Measurements from ENCODE around the gene ATP9B.

DNA sequence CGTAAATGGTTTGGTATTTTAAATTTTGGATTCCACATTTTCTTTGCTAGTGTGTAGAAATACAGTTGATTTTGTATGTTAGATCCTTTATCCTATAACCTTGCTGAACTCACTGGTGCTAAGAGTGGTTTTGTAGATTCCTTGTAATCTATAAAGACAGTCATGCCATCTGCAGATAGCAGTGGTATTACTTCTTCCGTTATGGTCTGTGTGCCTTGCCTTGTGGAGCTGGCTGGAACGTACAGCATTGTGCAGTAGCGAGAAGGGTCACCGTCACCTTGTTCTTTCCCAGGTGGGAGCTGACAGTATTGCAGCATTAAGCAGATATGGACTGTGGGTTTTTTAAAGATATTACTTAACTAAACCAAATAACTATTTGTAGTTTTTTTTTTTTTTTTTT lies 33.7 kb downstream of the ATP9B start:
- TF ChIP-seq, protein P1, sequence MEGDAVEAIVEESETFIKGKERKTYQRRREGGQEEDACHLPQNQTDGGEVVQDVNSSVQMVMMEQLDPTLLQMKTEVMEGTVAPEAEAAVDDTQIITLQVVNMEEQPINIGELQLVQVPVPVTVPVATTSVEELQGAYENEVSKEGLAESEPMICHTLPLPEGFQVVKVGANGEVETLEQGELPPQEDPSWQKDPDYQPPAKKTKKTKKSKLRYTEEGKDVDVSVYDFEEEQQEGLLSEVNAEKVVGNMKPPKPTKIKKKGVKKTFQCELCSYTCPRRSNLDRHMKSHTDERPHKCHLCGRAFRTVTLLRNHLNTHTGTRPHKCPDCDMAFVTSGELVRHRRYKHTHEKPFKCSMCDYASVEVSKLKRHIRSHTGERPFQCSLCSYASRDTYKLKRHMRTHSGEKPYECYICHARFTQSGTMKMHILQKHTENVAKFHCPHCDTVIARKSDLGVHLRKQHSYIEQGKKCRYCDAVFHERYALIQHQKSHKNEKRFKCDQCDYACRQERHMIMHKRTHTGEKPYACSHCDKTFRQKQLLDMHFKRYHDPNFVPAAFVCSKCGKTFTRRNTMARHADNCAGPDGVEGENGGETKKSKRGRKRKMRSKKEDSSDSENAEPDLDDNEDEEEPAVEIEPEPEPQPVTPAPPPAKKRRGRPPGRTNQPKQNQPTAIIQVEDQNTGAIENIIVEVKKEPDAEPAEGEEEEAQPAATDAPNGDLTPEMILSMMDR (conservative IDR thresholded peaks at IDR 0.05 in 1 of 2, IDR thresholded peaks at IDR 0.05 in 1 of 2; ENCODE audit: extremely low read depth in 1 of 2, insufficient read depth in 1 of 2, low read depth in 1 of 2, low read length in 2 of 2): no peak
- TF ChIP-seq EZH2 (IDR thresholded peaks at IDR 0.05; ENCODE audit: borderline replicate concordance, low read length): no peak
